Measurements from ENCODE around the gene NOD2.

- TF ChIP-seq CTCF (IDR thresholded peaks at IDR 0.05) (no peak), POLR2A (IDR thresholded peaks at IDR 0.05) (no peak), POLR2AphosphoS5 (IDR thresholded peaks at IDR 0.05) (no peak), EP300 (IDR thresholded peaks at IDR 0.05; ENCODE audit: low read depth) (no peak)
These were observed 16.7 kb upstream of the NOD2 start for GRCh38 chr16:50676684-50677225.

Measured in transverse colon (tissue), 4 donors.